ENCODE results near the gene ADGRG6. TPM values are rescaled to one million over a fixed set of nuclear protein-coding genes. Genes with fewer than 3 reads are reported as not detected.

ADGRG6 gene
- total RNA-seq, 1 donor from 2014 or later, result 0.39 TPM

GRCh38 chr6:142416179-142416578 is 114.4 kb downstream of the ADGRG6 start:
- Histone ChIP-seq H3K27ac (no peak overlapping the region), H3F3A (ENCODE audit: low read depth) (no peaks in the 10 kb centered on the region), H2AFZ (replicated peaks) (no peak overlapping the region), H3K27me3 (no peaks in the 10 kb centered on the region), H3K9ac (no peak overlapping the region), H3K9me3 (ENCODE audit: low read depth) (no peaks in the 10 kb centered on the region), H3K79me2 (ENCODE audit: low read depth) (no peaks in the 10 kb centered on the region), H3K36me3 (no peaks in the 10 kb centered on the region), H3K4me3 (no peak overlapping the region), H3K4me1 (no peaks in the 10 kb centered on the region), H3K4me2 (no peak overlapping the region), H4K20me1 (ENCODE audit: low read depth) (no peaks in the 10 kb centered on the region)
- peaks cover 2% of the 10 kb centered on the region for H3K27me3 Mint-ChIP-seq (ENCODE audit: insufficient read depth, low read depth)
- no peak overlapping the region for H3K4me3 Mint-ChIP-seq
- DNase-seq (ENCODE audit: low spot score), result no peak
- no peaks in the 10 kb centered on the region for H3K9me3 Mint-ChIP-seq
- peaks cover 1% of the 10 kb centered on the region for H3K36me3 Mint-ChIP-seq
- TF ChIP-seq EZH2 (IDR thresholded peaks at IDR 0.05), result no peak
- no peak for TF ChIP-seq EZH2phosphoT487 (IDR thresholded peaks at IDR 0.05)
- TF ChIP-seq CTCF (IDR thresholded peaks at IDR 0.05), result no peak
- H3K27ac Mint-ChIP-seq, result peak overlapping the region; percentile 35
- H3K4me1 Mint-ChIP-seq, result peaks cover 13% of the 10 kb centered on the region

- TF ChIP-seq CTCF (IDR thresholded peaks at IDR 0.05) (no peak), EZH2phosphoT487 (IDR thresholded peaks at IDR 0.05) (no peak), EZH2 (IDR thresholded peaks at IDR 0.05) (no peak)
- H2AFZ ChIP-seq (replicated peaks), result no peak overlapping the region
Measured at GRCh38 chr6:142416686-142417085, 114.9 kb downstream of the ADGRG6 start.

GRCh38 chr6:142417331-142417750 is 115.5 kb downstream of the ADGRG6 start:
- Histone ChIP-seq H3K4me2 (no peak overlapping the region), H3K79me2 (ENCODE audit: low read depth) (no peaks in the 10 kb centered on the region), H3K9ac (no peak overlapping the region), H4K20me1 (ENCODE audit: low read depth) (no peaks in the 10 kb centered on the region), H3F3A (ENCODE audit: low read depth) (no peaks in the 10 kb centered on the region), H3K4me1 (no peaks in the 10 kb centered on the region), H3K27me3 (no peaks in the 10 kb centered on the region), H3K36me3 (no peaks in the 10 kb centered on the region), H3K9me3 (ENCODE audit: low read depth) (no peaks in the 10 kb centered on the region), H3K27ac (no peak overlapping the region), H3K4me3 (no peak overlapping the region), H2AFZ (replicated peaks) (no peak overlapping the region)
- no peaks in the 10 kb centered on the region for H3K9me3 Mint-ChIP-seq
- H3K27ac Mint-ChIP-seq, result no peak overlapping the region
- TF ChIP-seq CTCF (IDR thresholded peaks at IDR 0.05) (no peak), EZH2 (IDR thresholded peaks at IDR 0.05) (no peak), EZH2phosphoT487 (IDR thresholded peaks at IDR 0.05) (no peak)
- H3K27me3 Mint-ChIP-seq (ENCODE audit: insufficient read depth, low read depth), result peaks cover 2% of the 10 kb centered on the region
- peaks cover 13% of the 10 kb centered on the region for H3K4me1 Mint-ChIP-seq
- peaks cover 1% of the 10 kb centered on the region for H3K36me3 Mint-ChIP-seq
- H3K4me3 Mint-ChIP-seq, result no peak overlapping the region
- DNase-seq (ENCODE audit: low spot score), result no peak

More at GRCh38 chr6:142416686-142417085, 114.9 kb downstream of the ADGRG6 start:
- Histone ChIP-seq H4K20me1 (ENCODE audit: low read depth) (no peaks in the 10 kb centered on the region), H3K4me1 (no peaks in the 10 kb centered on the region), H3K27me3 (no peaks in the 10 kb centered on the region), H3F3A (ENCODE audit: low read depth) (no peaks in the 10 kb centered on the region), H3K79me2 (ENCODE audit: low read depth) (no peaks in the 10 kb centered on the region), H3K9ac (no peak overlapping the region), H3K9me3 (ENCODE audit: low read depth) (no peaks in the 10 kb centered on the region), H3K36me3 (no peaks in the 10 kb centered on the region), H3K27ac (no peak overlapping the region), H3K4me3 (no peak overlapping the region), H3K4me2 (no peak overlapping the region)
- no peak overlapping the region for H3K4me3 Mint-ChIP-seq
- peaks cover 1% of the 10 kb centered on the region for H3K36me3 Mint-ChIP-seq
- peaks cover 13% of the 10 kb centered on the region for H3K4me1 Mint-ChIP-seq
- H3K27me3 Mint-ChIP-seq (ENCODE audit: insufficient read depth, low read depth), result peaks cover 2% of the 10 kb centered on the region
- DNase-seq (ENCODE audit: low spot score), result no peak
- no peaks in the 10 kb centered on the region for H3K9me3 Mint-ChIP-seq
- no peak overlapping the region for H3K27ac Mint-ChIP-seq
